Calu3 (cell line): Measurements from ENCODE around the gene FARS2. TPM values are rescaled to one million over a fixed set of nuclear protein-coding genes. Genes with fewer than 3 reads are reported as not detected.

Source experiments
- BruUV-seq: library from RNA; stranded (reverse); fragments of 400-500 nt; replicated peaks from 2 replicates; lab custom pipeline; 2021; lab: Mats Ljungman, UMichigan
- CTCF ChIA-PET: fragments of 300-600 bp; sonication (Branson Sonifier 250); formaldehyde crosslinking; loops from one replicate; lab custom pipeline; 2022; ENCODE audit warnings: antibody characterized with exemption; lab: Charles Lee
- DNase-seq: peaks from one replicate; pipeline ENCODE4 v3.0.0; 2022
- H3K27ac Mint-ChIP-seq: one replicate; pipeline ENCODE4 v1.8.0; 2022; ENCODE audit warnings: mixed read lengths; ENCODE audit not compliant: unreplicated experiment
- H3K27me3 Mint-ChIP-seq: one replicate; pipeline ENCODE4 v1.8.0; 2022; ENCODE audit warnings: mixed read lengths; ENCODE audit not compliant: unreplicated experiment
- H3K36me3 Mint-ChIP-seq: one replicate; pipeline ENCODE4 v1.8.0; 2022; ENCODE audit warnings: mild to moderate bottlenecking, moderate library complexity, mixed read lengths; ENCODE audit not compliant: insufficient read depth, unreplicated experiment
- H3K4me1 Mint-ChIP-seq: one replicate; pipeline ENCODE4 v1.8.0; 2022; ENCODE audit warnings: mild to moderate bottlenecking, low read depth, mixed read lengths; ENCODE audit not compliant: unreplicated experiment
- H3K4me3 Mint-ChIP-seq: one replicate; pipeline ENCODE4 v1.8.0; 2022; ENCODE audit warnings: mild to moderate bottlenecking, low read depth, moderate library complexity, mixed read lengths; ENCODE audit not compliant: unreplicated experiment
- H3K9me3 Mint-ChIP-seq: one replicate; pipeline ENCODE4 v1.8.0; 2022; ENCODE audit warnings: low read depth, mixed read lengths; ENCODE audit not compliant: unreplicated experiment
- intact Hi-C: fragments of 100-400 bp; cut with micrococcal nuclease; formaldehyde crosslinking; loops from one replicate; pipeline ENCODE4 v1.10.0; 2022; ENCODE audit not compliant: unreplicated experiment
- total RNA-seq: library from RNA; stranded (reverse); gene quantifications from 2 replicates; pipeline ENCODE4 v1.2.3, GENCODE V29; 2022
- TF ChIP-seq, protein P1 (sequence below): fragments of 200-600 bp; IDR thresholded peaks from one replicate; pipeline ENCODE4 v1.8.0; 2022; ENCODE audit warnings: antibody characterized with exemption; ENCODE audit not compliant: unreplicated experiment

The FARS2 gene
- total RNA-seq, 1 experiment from 2014 or later = 13.4 TPM

DNA sequence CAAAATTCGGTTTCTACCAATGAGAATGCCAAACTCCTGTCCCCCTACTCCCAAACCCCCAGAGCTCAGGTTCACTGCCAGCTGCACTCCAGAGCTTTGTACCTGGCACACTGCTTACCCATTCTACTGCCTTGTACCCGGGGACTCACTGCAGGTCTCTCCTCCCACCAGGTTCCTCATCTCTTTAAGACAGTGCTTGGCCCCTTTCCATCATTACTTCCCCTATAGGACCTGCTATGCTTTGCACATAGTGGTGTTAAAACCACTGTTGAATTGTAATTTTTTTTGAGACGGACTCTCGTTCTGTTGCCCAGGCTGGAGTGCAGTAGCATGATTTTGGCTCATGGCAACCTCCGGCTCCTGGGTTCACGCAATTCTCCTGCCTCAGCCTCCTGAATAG is 26.4 kb upstream of the FARS2 start:
- CTCF ChIA-PET = no interaction called here
- H3K4me3 Mint-ChIP-seq = no peak overlapping the region
- no TSS peak for BruUV-seq
- H3K9me3 Mint-ChIP-seq = no peaks in the 10 kb centered on the region
- H3K27ac Mint-ChIP-seq = no peak overlapping the region
- TF ChIP-seq, protein P1, sequence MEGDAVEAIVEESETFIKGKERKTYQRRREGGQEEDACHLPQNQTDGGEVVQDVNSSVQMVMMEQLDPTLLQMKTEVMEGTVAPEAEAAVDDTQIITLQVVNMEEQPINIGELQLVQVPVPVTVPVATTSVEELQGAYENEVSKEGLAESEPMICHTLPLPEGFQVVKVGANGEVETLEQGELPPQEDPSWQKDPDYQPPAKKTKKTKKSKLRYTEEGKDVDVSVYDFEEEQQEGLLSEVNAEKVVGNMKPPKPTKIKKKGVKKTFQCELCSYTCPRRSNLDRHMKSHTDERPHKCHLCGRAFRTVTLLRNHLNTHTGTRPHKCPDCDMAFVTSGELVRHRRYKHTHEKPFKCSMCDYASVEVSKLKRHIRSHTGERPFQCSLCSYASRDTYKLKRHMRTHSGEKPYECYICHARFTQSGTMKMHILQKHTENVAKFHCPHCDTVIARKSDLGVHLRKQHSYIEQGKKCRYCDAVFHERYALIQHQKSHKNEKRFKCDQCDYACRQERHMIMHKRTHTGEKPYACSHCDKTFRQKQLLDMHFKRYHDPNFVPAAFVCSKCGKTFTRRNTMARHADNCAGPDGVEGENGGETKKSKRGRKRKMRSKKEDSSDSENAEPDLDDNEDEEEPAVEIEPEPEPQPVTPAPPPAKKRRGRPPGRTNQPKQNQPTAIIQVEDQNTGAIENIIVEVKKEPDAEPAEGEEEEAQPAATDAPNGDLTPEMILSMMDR = no peak
- H3K4me1 Mint-ChIP-seq = no peaks in the 10 kb centered on the region
- no peaks in the 10 kb centered on the region for H3K27me3 Mint-ChIP-seq
- no peak for DNase-seq
- intact Hi-C loops = no loop called here
- no peaks in the 10 kb centered on the region for H3K36me3 Mint-ChIP-seq

DNA sequence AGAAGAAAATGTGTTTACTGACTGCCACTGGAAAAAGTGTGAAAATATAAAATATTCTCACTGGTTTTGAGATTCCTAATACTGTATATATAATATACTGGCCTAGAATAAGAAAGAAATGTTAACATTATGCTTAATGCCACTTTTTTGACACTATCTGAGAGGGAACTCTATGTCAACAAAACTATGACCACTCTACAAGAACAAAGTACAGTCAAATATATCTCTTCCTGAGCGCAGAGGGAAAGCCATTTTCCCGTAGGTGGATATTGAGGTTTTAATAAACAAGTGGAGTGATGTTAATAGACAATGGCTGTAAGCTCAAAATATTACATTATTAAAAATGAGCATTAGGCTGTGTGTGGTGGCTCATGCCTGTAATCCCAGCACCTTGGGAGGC is 25.5 kb upstream of the FARS2 start:
- Mint-ChIP-seq H3K4me3 (no peak overlapping the region), H3K27ac (no peak overlapping the region), H3K36me3 (no peaks in the 10 kb centered on the region), H3K9me3 (no peaks in the 10 kb centered on the region), H3K4me1 (no peaks in the 10 kb centered on the region), H3K27me3 (no peaks in the 10 kb centered on the region)
- CTCF ChIA-PET = no interaction called here
- intact Hi-C loops = no loop called here
- TF ChIP-seq, protein P1 = no peak
- no TSS peak for BruUV-seq
- DNase-seq = no peak

GRCh38 chr6:5237805-5238204 is 23.5 kb upstream of the FARS2 start:
- Mint-ChIP-seq H3K36me3 (no peaks in the 10 kb centered on the region), H3K4me1 (no peaks in the 10 kb centered on the region), H3K27ac (no peak overlapping the region), H3K4me3 (no peak overlapping the region), H3K9me3 (no peaks in the 10 kb centered on the region), H3K27me3 (no peaks in the 10 kb centered on the region)
- BruUV-seq = no TSS peak
- intact Hi-C loops = no loop called here
- DNase-seq = no peak
- TF ChIP-seq, protein P1 = no peak
- CTCF ChIA-PET = no interaction called here

- CTCF ChIA-PET = no interaction called here
- Mint-ChIP-seq H3K4me1 (no peaks in the 10 kb centered on the region), H3K27ac (no peak overlapping the region), H3K4me3 (no peak overlapping the region), H3K9me3 (no peaks in the 10 kb centered on the region), H3K27me3 (no peaks in the 10 kb centered on the region), H3K36me3 (no peaks in the 10 kb centered on the region)
- TF ChIP-seq, protein P1 = no peak
- BruUV-seq = no TSS peak
- no peak for DNase-seq
- intact Hi-C loops = no loop called here
These were observed 23.0 kb upstream of the FARS2 start for GRCh38 chr6:5238336-5238735.
